ENCODE data around the gene CDKN1C.

- TF ChIP-seq CTCF (IDR thresholded peaks at IDR 0.05): no peak
- TF ChIP-seq POLR2A (IDR thresholded peaks at IDR 0.05): no peak
These were observed 47.9 kb upstream of the CDKN1C start for GRCh38 chr11:2933375-2934020.
